ENCODE data around the gene SLC5A7. TPM values are rescaled to one million over a fixed set of nuclear protein-coding genes. Genes with fewer than 3 reads are reported as not detected.

SLC5A7 gene
- total and polyA plus RNA-seq, 4 donors: under 0.01 TPM; not detected in 3

GRCh38 chr2:107984707-107985106 is 1.6 kb upstream of the SLC5A7 start:
- WGBS: 68% methylated on average over 2 of the region's 2 CpGs
- no peak for DNase-seq (ENCODE audit: low spot score)

More at GRCh38 chr2:107984707-107985106, 1.6 kb upstream of the SLC5A7 start:
- H3K4me3 ChIP-seq (ENCODE audit: low read depth in 1 of 3, low read length in 3 of 3): no peak overlapping the region
- no peak overlapping the region for H3K9ac ChIP-seq (ENCODE audit: low read depth in 1 of 2, low read length in 2 of 2)
- peaks cover 0 to 6% (median 0%) of the 10 kb centered on the region in 4 donors for H3K27me3 ChIP-seq (ENCODE audit: control insufficient read depth in 4 of 4, insufficient read depth in 4 of 4, low read length in 3 of 4)
- H3K4me1 ChIP-seq (ENCODE audit: control insufficient read depth in 4 of 4, insufficient read depth in 4 of 4, low read length in 3 of 4): peaks cover 0 to 3% (median 0%) of the 10 kb centered on the region in 4 donors
- no peaks in the 10 kb centered on the region for H3K9me3 ChIP-seq (ENCODE audit: control insufficient read depth in 4 of 4, low read length in 3 of 4)
- TF ChIP-seq RAD21 (IDR thresholded peaks at IDR 0.05) (no peak), SP1 (IDR thresholded peaks at IDR 0.05) (no peak), TAF1 (conservative IDR thresholded peaks at IDR 0.05) (no peak), JUND (IDR thresholded peaks at IDR 0.05) (no peak), ZBTB33 (IDR thresholded peaks at IDR 0.05) (no peak), HNF4A (conservative IDR thresholded peaks at IDR 0.05) (no peak), REST (IDR thresholded peaks at IDR 0.05) (no peak), YY1 (IDR thresholded peaks at IDR 0.05) (no peak), ATF3 (IDR thresholded peaks at IDR 0.05) (no peak), NR2F2 (IDR thresholded peaks at IDR 0.05) (no peak), MAX (IDR thresholded peaks at IDR 0.05) (no peak), FOXA1 (IDR thresholded peaks at IDR 0.05) (no peak), CTCF (IDR thresholded peaks at IDR 0.05; ENCODE audit: low read depth, low read length, missing input control) (no peak), GABPA (IDR thresholded peaks at IDR 0.05 in 1 of 2, conservative IDR thresholded peaks at IDR 0.05 in 1 of 2) (no peak), EGR1 (IDR thresholded peaks at IDR 0.05; ENCODE audit: low read depth in 2 of 2) (no peak), FOXA2 (IDR thresholded peaks at IDR 0.05) (no peak), HNF4G (IDR thresholded peaks at IDR 0.05) (no peak)
- no peaks in the 10 kb centered on the region for H3K36me3 ChIP-seq (ENCODE audit: control insufficient read depth in 4 of 4, insufficient read depth in 3 of 4, low read depth in 1 of 4, low read length in 3 of 4)
- H3K27ac ChIP-seq (ENCODE audit: low read depth in 1 of 2, low read length in 2 of 2): no peak overlapping the region

Data from liver (tissue), 9 donors.